Cardiac fibroblast (primary cell): ENCODE data around the gene NELFCD.

Source experiments
- DNase-seq, 2 donors: peaks; one replicate each; pipeline versions ENCODE4 v3.0.0 to v3.0.0-alpha.2; 2010; ENCODE audit warnings: low read depth in 2 of 2
- H3K4me3 ChIP-seq, 2 donors: replicated peaks in 1 of 2; 1 replicate in 1 of 2; 2 replicates in 1 of 2; pipeline ENCODE4 v1.5.1; 2011; ENCODE audit warnings: low read depth in 2 of 2, low read length in 2 of 2, mild to moderate bottlenecking in 2 of 2, moderate library complexity in 1 of 2
- CTCF ChIP-seq: IDR thresholded peaks from one replicate; pipeline ENCODE4 v1.5.1; 2011; ENCODE audit warnings: low read depth, mild to moderate bottlenecking, low read length, inconsistent platforms

Gene NELFCD

GRCh38 chr20:59005523-59006166, 24.6 kb downstream of the NELFCD start:
- no peak for DNase-seq
- H3K4me3 ChIP-seq: peak overlapping the region; percentile 69 to 71
- TF ChIP-seq CTCF: no peak

GRCh38 chr20:59006167-59006863, 25.3 kb downstream of the NELFCD start:
- DNase-seq: no peak
- TF ChIP-seq CTCF: no peak
- H3K4me3 ChIP-seq: peak overlapping the region; percentile 69 to 71

GRCh38 chr20:59006864-59007664, 26.0 kb downstream of the NELFCD start, which contains the start of gene CTSZ:
Gene CTSZ, minus strand, starts transcription at chr20:59007254. Its CDS starts 126 bp downstream, at chr20:59007128.
- H3K4me3 ChIP-seq: peak within 1 kb of the TSS; percentile 69 to 71
- peak; percentile 34 to 55 for DNase-seq
- TF ChIP-seq CTCF: no peak

GRCh38 chr20:59007665-59008511, 26.8 kb downstream of the NELFCD start:
- TF ChIP-seq CTCF: no peak
- no peak for DNase-seq
- peak overlapping the region; percentile 11 to 71 for H3K4me3 ChIP-seq

GRCh38 chr20:59008715-59009336, 27.8 kb downstream of the NELFCD start:
- H3K4me3 ChIP-seq: no peak overlapping the region
- no peak for DNase-seq
- no peak for TF ChIP-seq CTCF
